ENCODE data around the gene NTRK1.

Gene NTRK1

GRCh38 chr1:156898161-156898566 is 37.5 kb downstream of the NTRK1 start:
- no peak for DNase-seq (ENCODE audit: low spot score)

GRCh38 chr1:156898971-156899664 is 38.5 kb downstream of the NTRK1 start:
- DNase-seq (ENCODE audit: low spot score), result no peak

GRCh38 chr1:156899956-156900718 is 39.5 kb downstream of the NTRK1 start:
- no peak for DNase-seq (ENCODE audit: low spot score)

- no peak for DNase-seq (ENCODE audit: low spot score)
Observed at GRCh38 chr1:156900896-156901589, 40.4 kb downstream of the NTRK1 start.

GRCh38 chr1:156901590-156901900 is 40.9 kb downstream of the NTRK1 start:
- DNase-seq (ENCODE audit: low spot score), result no peak

- DNase-seq (ENCODE audit: low spot score), result no peak
Observed at GRCh38 chr1:156901966-156902915, 41.6 kb downstream of the NTRK1 start.

- no peak for DNase-seq (ENCODE audit: low spot score)
Observed at GRCh38 chr1:156903328-156904091, 42.8 kb downstream of the NTRK1 start.

GRCh38 chr1:156904187-156904959 is 43.7 kb downstream of the NTRK1 start:
- DNase-seq (ENCODE audit: low spot score), result no peak

GRCh38 chr1:156905176-156905575 is 44.5 kb downstream of the NTRK1 start:
- DNase-seq (ENCODE audit: low spot score), result no peak

GRCh38 chr1:156905651-156906050 is 45.0 kb downstream of the NTRK1 start:
- DNase-seq (ENCODE audit: low spot score), result no peak

GRCh38 chr1:156906206-156906906 is 45.7 kb downstream of the NTRK1 start:
- no peak for DNase-seq (ENCODE audit: low spot score)

- no peak for DNase-seq (ENCODE audit: low spot score)
Observed at GRCh38 chr1:156908541-156908940, 47.9 kb downstream of the NTRK1 start.

GRCh38 chr1:156908955-156909354 is 48.3 kb downstream of the NTRK1 start:
- DNase-seq (ENCODE audit: low spot score), result no peak

GRCh38 chr1:156909671-156910070 is 49.0 kb downstream of the NTRK1 start:
- no peak for DNase-seq (ENCODE audit: low spot score)

GRCh38 chr1:156910309-156910782 is 49.7 kb downstream of the NTRK1 start:
- no peak for DNase-seq (ENCODE audit: low spot score)

- DNase-seq (ENCODE audit: low spot score), result no peak
Observed at GRCh38 chr1:156911577-156912298, 51.1 kb downstream of the NTRK1 start.

- DNase-seq (ENCODE audit: low spot score), result no peak
Observed at GRCh38 chr1:156912310-156912709, 51.6 kb downstream of the NTRK1 start.

- no peak for DNase-seq (ENCODE audit: low spot score)
Observed at GRCh38 chr1:156912861-156913808, 52.5 kb downstream of the NTRK1 start.
